GM21576 (cell line): Measurements from ENCODE around the gene TULP4.
"Not testable (repeated sequence)": the region's sequence is repeated elsewhere in the genome, so short reads cannot be mapped to it uniquely, and the experiment has no call there.

Source experiments
- ATAC-seq: cut with Tn5 transposase; IDR thresholded peaks from one replicate; pipeline ENCODE4 v1.9.1; 2021; ENCODE audit warnings: mild to moderate bottlenecking, moderate library complexity; ENCODE audit not compliant: unreplicated experiment

Gene TULP4

GRCh38 chr6:158460602-158461169, 148.4 kb downstream of the TULP4 start:
- no peak for ATAC-seq

GRCh38 chr6:158461954-158462353, 149.7 kb downstream of the TULP4 start:
- ATAC-seq, result no peak

DNA sequence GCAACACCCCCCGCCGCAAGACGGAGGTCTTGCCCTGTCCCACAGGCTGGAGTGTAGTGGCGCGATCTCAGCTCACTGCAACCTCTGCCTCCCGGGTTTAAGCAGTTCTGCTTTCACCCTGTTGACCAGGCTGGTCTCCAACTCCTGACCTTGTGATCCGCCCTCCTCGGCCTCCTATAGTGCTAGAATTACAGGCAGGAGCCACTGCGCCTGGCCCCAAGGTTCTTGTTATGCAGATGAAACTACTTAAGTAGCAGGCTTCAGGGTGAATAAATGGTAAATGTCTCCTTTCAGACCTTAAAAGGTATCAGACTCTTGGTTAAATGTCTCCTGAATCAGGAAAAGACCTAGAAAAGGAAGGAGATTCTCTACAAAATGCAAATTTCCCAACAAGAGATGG, 152.2 kb downstream of the TULP4 start:
- ATAC-seq, result no peak

- ATAC-seq, result no peak
These were observed 153.0 kb downstream of the TULP4 start for GRCh38 chr6:158465257-158465656.

DNA sequence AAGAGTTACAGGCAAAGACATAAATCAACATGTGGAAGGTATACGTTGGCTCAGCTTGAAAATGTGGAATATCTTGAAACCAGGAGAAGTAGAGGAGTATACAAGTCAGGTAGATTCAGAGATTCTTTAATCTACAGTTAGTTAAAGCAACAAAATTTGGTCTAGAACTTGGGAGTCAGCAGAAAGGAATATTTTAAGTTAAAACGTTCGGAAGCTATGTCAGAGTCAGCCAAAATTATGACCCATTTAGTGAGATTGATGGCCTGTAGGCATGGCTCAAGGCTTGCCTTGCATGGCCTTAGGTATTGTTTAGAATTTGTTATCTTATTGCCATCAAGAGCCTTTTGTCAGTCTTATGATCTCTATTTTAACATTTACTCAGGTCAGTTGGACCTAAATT, 153.5 kb downstream of the TULP4 start:
- ATAC-seq, result no peak

DNA sequence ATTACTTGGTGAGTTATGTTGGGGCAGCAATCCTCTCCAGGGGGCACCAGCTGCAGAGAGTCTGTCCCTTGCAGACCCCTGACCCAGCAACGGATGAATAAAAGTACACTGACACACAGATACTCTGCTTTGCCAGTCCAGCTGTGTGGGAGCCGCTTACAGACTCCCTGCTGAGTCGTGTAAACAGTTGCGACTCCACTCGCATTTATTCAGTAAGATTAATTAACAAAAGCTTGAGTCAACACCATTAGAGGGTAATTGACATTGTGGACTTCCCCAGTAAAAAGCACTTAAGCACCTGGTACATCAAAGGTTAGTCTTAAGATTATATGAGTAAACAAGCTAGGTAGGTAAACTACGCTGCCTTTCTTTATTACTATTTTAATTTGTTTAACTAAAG, 155.7 kb downstream of the TULP4 start:
- no peak for ATAC-seq

DNA sequence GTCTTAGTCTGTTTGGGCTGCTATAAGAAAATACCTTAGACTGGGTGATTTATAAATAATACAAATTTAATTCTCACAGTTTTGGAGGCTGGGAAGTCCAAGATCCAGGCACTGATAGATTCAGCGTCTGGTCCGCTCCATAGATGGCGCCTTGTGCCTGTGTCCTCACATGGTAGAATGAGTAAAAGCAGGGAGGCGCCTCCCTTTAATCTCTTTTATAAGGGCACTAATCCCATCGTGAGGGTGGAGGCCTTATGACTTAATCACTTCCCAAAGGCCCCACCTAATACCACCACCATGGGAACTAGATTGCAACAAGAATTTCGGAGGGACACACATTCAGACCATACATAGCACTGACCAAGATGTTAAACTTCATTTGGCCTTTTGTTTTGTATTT, 156.4 kb downstream of the TULP4 start:
- ATAC-seq, result no peak

- ATAC-seq, result not testable (repeated sequence)
These were observed 157.8 kb downstream of the TULP4 start for GRCh38 chr6:158470023-158470422.

- no peak for ATAC-seq
These were observed 159.1 kb downstream of the TULP4 start for GRCh38 chr6:158471339-158471738.

- no peak for ATAC-seq
These were observed 160.2 kb downstream of the TULP4 start for GRCh38 chr6:158472447-158472846.

GRCh38 chr6:158474961-158475343, 162.7 kb downstream of the TULP4 start:
- ATAC-seq, result peak; percentile 8

- peak; percentile 83 for ATAC-seq
These were observed 163.4 kb downstream of the TULP4 start for GRCh38 chr6:158475344-158476302.

DNA sequence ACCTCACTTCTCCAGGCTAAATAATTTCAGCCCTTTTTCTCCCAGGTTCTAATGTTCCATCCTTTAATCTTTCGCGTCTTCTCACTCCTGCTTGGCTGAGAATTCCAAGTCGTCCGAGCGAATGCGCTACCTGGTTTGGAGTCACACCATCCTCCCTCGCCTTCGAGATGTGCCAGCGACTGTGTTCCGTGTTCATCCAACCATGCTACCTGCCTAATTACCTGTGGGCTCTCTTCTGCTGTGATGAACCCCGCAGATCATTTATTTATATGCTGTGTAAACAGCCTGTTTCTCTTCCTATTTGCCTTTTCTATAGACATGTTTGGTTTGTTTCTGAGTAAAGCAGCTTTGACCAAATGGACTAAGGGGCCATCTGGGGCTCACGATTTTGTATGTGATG, 164.1 kb downstream of the TULP4 start:
- ATAC-seq, result no peak

DNA sequence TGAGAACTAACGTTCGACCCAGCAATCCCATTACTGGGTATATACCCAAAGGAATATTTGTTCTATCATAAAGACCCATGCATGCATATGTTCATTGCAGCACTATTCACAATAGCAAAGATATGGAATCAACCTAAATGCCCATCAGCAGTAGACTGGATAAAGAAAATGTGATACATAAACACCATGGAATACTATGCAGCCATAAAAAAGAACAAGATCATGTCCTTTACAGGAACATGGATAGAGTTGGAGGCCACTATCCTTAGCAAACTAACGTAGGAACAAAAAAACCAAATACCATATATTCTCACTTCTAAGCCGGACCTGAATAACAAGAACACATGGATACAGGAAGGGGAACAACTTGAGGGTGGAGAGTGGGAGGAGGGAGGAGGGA, 165.5 kb downstream of the TULP4 start:
- ATAC-seq, result not testable (repeated sequence)

- ATAC-seq, result no peak
These were observed 168.7 kb downstream of the TULP4 start for GRCh38 chr6:158480989-158481388.

DNA sequence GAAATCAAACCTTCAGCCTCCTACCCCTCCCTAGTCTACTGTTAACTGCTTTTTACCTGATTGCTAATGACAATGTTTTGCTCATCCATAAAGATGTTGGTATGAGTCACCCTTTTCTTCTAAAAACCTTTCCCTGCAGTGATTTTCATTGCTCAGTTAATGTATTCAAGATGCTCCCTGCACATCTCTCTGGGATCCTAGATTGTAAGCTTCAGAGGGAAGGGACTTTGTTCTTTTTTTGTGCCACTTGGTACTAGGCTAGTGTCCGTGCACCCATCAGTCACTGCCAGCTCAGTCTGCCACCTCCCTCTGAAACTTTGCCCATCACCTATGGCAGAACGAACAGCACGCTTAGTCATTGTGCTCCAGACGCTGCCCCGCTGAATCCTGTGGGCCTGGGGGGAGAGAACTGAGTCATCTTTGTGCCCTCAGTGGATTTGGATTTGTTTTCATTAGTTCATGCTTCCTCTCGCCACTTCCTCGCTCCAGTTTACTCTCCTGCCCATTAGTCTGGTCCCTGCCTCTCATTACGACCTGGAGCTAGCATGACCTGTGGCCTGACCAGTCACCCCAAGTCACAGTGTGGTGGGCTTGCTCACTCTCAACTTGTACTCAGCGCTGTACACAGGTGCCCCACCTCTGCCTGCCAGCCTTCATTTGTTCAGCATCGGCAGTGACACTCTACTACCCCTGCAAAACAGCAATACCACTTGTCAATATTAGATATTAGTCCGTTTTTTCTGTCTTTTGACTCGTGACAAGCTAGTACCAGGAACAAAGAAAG, 169.6 kb downstream of the TULP4 start:
- ATAC-seq, result no peak

DNA sequence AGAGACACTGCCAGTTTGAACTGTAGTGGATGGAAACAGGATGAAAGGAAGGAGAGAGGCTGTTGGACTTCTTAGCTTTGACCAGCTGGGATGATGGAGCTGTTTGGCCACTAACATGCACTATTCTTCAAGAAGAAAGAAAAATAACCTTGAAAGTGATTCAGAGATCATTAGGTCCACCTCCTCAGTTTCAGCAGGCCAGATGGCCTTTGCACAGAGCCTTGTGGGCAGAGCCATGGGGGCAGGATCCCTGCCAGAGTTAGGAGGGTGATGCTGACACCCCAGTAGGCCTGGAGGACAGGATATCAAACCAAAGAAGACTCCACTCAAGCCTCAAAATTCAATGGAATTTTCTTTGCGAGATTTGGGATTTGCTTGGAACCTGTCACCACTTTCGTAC, 173.2 kb downstream of the TULP4 start:
- no peak for ATAC-seq

GRCh38 chr6:158487495-158487894, 175.2 kb downstream of the TULP4 start:
- no peak for ATAC-seq

DNA sequence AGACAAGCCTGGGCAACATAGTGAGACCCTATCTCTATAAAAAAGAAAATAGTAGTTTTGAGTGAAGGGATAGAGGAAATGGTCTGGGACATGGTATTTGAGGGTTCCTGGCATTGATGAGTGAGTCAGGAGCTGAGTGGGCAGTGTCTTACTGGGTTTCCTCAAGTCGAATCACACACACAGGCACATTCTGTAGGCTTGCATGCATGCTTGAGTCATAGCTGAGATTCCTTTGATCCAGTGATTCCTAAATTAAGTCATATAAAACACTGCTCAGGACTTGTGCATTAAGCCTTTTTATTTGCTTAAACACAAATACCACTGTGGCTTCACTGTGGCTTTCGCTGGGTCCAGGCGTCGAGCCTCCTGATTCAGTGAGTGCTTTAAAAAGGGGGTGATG, 175.8 kb downstream of the TULP4 start:
- no peak for ATAC-seq

DNA sequence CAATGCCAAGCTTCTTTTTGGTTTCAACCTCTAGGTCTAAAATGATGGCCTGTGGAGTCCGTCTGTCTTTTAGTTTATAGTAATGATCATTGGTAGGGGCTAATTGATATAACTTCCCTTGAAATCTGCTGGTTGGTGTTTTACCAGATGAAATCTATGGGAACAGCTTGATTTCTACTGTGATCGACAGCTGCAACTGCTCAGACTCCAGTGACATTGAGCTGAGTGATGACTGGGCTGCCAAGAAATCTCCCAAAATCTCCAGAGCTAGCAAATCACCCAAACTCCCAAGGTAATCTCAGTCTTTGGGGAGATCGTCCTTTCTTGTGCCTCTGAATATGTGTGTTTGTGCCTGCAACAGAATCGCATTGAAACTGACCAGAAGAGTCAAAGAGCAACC, 177.2 kb downstream of the TULP4 start:
- ATAC-seq, result no peak

GRCh38 chr6:158492881-158493280, 180.6 kb downstream of the TULP4 start:
- no peak for ATAC-seq

DNA sequence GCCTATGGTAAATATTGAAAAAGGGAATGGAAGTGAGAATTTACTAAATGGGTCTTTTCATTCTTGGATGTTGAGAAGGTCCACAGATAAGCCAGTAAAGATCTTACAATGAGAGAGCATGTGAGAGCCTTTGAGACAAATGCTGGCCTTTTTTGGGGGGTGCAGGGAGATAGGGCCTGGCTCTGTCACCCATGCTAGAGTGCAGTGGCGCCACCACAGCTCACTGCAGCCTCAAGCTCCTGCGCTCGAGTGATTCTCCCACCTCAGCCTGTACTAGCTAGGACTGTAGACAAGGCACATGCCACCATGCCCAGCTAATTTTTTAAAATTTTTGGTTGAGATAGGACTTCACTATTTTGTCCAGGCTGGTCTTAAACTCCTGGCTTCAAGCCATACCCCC, 184.4 kb downstream of the TULP4 start:
- no peak for ATAC-seq
